ENCODE measurements around the gene PIKFYVE. TPM values are rescaled to one million over a fixed set of nuclear protein-coding genes. Genes with fewer than 3 reads are reported as not detected.
A peak's percentile ranks its signal among the peaks of the same experiment; 100 is the strongest.

Gene PIKFYVE
- total and polyA plus RNA-seq, 2 of the 8 experiments (the other 6 are each of a cell fraction or from before 2014, with no cell fraction given), result 8.8 to 33.5 TPM

GRCh38 chr2:208255557-208256106 is 10.4 kb upstream of the PIKFYVE start:
- Histone ChIP-seq H2BK15ac (ENCODE audit: low read length) (no peak overlapping the region), H2AK5ac (ENCODE audit: low read depth, low read length) (no peak overlapping the region), H3K27ac (ENCODE audit: low read depth, low read length) (peak overlapping the region; percentile 82; the same call in 1 of the 2 replicates), H2BK20ac (ENCODE audit: low read length) (no peak overlapping the region), H4K8ac (ENCODE audit: extremely low read depth, insufficient read depth, low read length) (0 out of 2 replicates have a peak overlapping the region, but pooled peaks have one; percentile 96), H3K9me3 (ENCODE audit: insufficient read depth in 2 of 2, low read depth in 1 of 2, low read length in 1 of 2) (no peaks in the 10 kb centered on the region), H2BK120ac (replicated peaks; ENCODE audit: low read depth, low read length) (no peak overlapping the region), H2BK12ac (ENCODE audit: low read depth, low read length) (no peak overlapping the region), H3K27me3 (replicated peaks in 1 of 4; ENCODE audit: control insufficient read depth in 3 of 4, extremely low read depth in 1 of 4, insufficient read depth in 3 of 4, low read length in 3 of 4) (no peaks in the 10 kb centered on the region), H3K79me1 (ENCODE audit: low read depth, low read length) (0 out of 2 replicates have a peak, but pooled peaks cover 3% of the 10 kb centered on the region), H3K23ac (ENCODE audit: insufficient read length) (no peak overlapping the region), H3K4me1 (replicated peaks in 1 of 4; ENCODE audit: control insufficient read depth in 3 of 4, insufficient read depth in 4 of 4, low read length in 3 of 4) (peaks cover 0 to 4% (median 3%) of the 10 kb centered on the region in 4 experiments; a peak in 2 of 7 replicates), H3K9ac (replicated peaks in 1 of 4; ENCODE audit: extremely low read depth in 1 of 4, low read depth in 3 of 4, low read length in 3 of 4) (peak overlapping the region in 2 of 4 experiments; percentile 80 to 85; a peak in 5 of 7 replicates), H3K36me3 (ENCODE audit: control insufficient read depth in 2 of 4, insufficient read depth in 4 of 4, low read length in 3 of 4) (peaks cover 4 to 28% (median 10%) of the 10 kb centered on the region in 4 experiments; a peak in 5 of 8 replicates), H3K56ac (replicated peaks; ENCODE audit: insufficient read length, low read depth, low read length) (peak overlapping the region; percentile 98), H2AFZ (ENCODE audit: low read length) (no peak overlapping the region), H3K4me3 (ENCODE audit: extremely low read depth in 1 of 4, insufficient read depth in 2 of 4, low read depth in 3 of 4, low read length in 4 of 4) (peak overlapping the region; percentile 85 to 99 (median 86)), H3K18ac (ENCODE audit: extremely low read depth, low read length) (peak overlapping the region; percentile 44; the same call in 1 of the 2 replicates), H4K5ac (ENCODE audit: insufficient read length, low read depth, low read length) (no peak overlapping the region), H3K4ac (replicated peaks; ENCODE audit: insufficient read length, low read depth, low read length) (no peak overlapping the region), H4K91ac (replicated peaks; ENCODE audit: insufficient read length, low read length) (peak overlapping the region; percentile 59), H2BK5ac (ENCODE audit: low read depth, low read length) (no peak overlapping the region), H3K79me2 (ENCODE audit: control insufficient read depth in 1 of 2, insufficient read depth in 2 of 2, low read length in 2 of 2) (peaks cover 3 to 30% of the 10 kb centered on the region in 2 experiments; a peak in 3 of 4 replicates), H3K23me2 (ENCODE audit: low read depth, low read length) (peaks cover 2% of the 10 kb centered on the region; the same call in 1 of the 2 replicates), H4K20me1 (replicated peaks in 1 of 2; ENCODE audit: control insufficient read depth in 1 of 2, insufficient read depth in 2 of 2, low read length in 2 of 2) (peaks cover 0 to 1% of the 10 kb centered on the region in 2 experiments), H3K4me2 (ENCODE audit: insufficient read depth in 1 of 2, low read depth in 2 of 2, low read length in 2 of 2) (peak overlapping the region; percentile 69 to 70), H3K14ac (ENCODE audit: insufficient read length) (no peak overlapping the region)
- ChIA-PET POLR2A (ENCODE audit: partially characterized antibody) (interaction anchor here (0.9 to 7.0 kb wide), 12 partner anchors 10 to 156 kb away, joined by 3 to 68 read pairs (median 4); partner anchors contain the start of genes CRYGA and PIKFYVE), CTCF (ENCODE audit: partially characterized antibody) (interaction anchor here (0.6 to 6.2 kb wide), 16 partner anchors 10 to 236 kb away, joined by 3 to 53 read pairs (median 3); partner anchors contain the start of gene PIKFYVE)
- FAIRE-seq (no peak), DNase-seq (ENCODE audit: low read depth in 1 of 2, low spot score in 2 of 2) (no peak)
- TF ChIP-seq ASH2L (IDR thresholded peaks at IDR 0.05; ENCODE audit: low read length) (peak; percentile 8), CHD1 (IDR thresholded peaks at IDR 0.05; ENCODE audit: low read depth, low read length) (no peak)
- WGBS, 2 experiments (ENCODE audit: extremely low coverage in 1 of 2, insufficient coverage in 1 of 2, insufficient read length in 1 of 2, insufficient replicate concordance in 2 of 2, low coverage in 1 of 2, low lambda C conversion rate in 2 of 2, missing lambda C conversion rate in 1 of 2), result 50% methylated on average over 13 of the region's 13 CpGs; no CpG with 5 or more reads in 1 of the 2 experiments
